Subcutaneous abdominal adipose tissue (tissue), 5 donors: ENCODE data around the gene RPRD2.
"Not testable (repeated sequence)": the region's sequence is repeated elsewhere in the genome, so short reads cannot be mapped to it uniquely, and the experiment has no call there.

Experiments
- H3K27ac ChIP-seq: one replicate; pipeline ENCODE4 v1.7.0; 2013; ENCODE audit warnings: low read depth, mild to moderate bottlenecking, inconsistent platforms, low read length, moderate library complexity
- H3K27me3 ChIP-seq, 5 donors: one replicate each; pipeline ENCODE4 v1.7.0; 2013; ENCODE audit warnings: low read length in 5 of 5, inconsistent platforms in 1 of 5; ENCODE audit not compliant: control insufficient read depth in 5 of 5, insufficient read depth in 4 of 5
- H3K36me3 ChIP-seq, 5 donors: one replicate each; pipeline ENCODE4 v1.7.0; 2013; ENCODE audit warnings: low read length in 5 of 5; ENCODE audit not compliant: control insufficient read depth in 5 of 5, insufficient read depth in 5 of 5
- H3K4me1 ChIP-seq, 5 donors: one replicate each; pipeline ENCODE4 v1.7.0; 2013; ENCODE audit warnings: low read length in 5 of 5, mild to moderate bottlenecking in 3 of 5, moderate library complexity in 1 of 5; ENCODE audit not compliant: control insufficient read depth in 5 of 5, insufficient read depth in 5 of 5
- H3K4me3 ChIP-seq, 5 donors: one replicate each; pipeline ENCODE4 v1.7.0; 2013; ENCODE audit warnings: low read length in 5 of 5, low read depth in 1 of 5
- H3K9ac ChIP-seq, 5 donors: one replicate each; pipeline ENCODE4 v1.7.0; 2013; ENCODE audit warnings: low read length in 5 of 5, mild to moderate bottlenecking in 4 of 5, moderate library complexity in 3 of 5
- H3K9me3 ChIP-seq, 5 donors: one replicate each; pipeline ENCODE4 v1.7.0; 2013; ENCODE audit warnings: low read length in 5 of 5; ENCODE audit not compliant: control insufficient read depth in 5 of 5
- donor health status: healthy.
- donor health status: healthy.
- donor health status: healthy.
- donor health status: healthy.
- donor health status: healthy.

The RPRD2 gene

DNA sequence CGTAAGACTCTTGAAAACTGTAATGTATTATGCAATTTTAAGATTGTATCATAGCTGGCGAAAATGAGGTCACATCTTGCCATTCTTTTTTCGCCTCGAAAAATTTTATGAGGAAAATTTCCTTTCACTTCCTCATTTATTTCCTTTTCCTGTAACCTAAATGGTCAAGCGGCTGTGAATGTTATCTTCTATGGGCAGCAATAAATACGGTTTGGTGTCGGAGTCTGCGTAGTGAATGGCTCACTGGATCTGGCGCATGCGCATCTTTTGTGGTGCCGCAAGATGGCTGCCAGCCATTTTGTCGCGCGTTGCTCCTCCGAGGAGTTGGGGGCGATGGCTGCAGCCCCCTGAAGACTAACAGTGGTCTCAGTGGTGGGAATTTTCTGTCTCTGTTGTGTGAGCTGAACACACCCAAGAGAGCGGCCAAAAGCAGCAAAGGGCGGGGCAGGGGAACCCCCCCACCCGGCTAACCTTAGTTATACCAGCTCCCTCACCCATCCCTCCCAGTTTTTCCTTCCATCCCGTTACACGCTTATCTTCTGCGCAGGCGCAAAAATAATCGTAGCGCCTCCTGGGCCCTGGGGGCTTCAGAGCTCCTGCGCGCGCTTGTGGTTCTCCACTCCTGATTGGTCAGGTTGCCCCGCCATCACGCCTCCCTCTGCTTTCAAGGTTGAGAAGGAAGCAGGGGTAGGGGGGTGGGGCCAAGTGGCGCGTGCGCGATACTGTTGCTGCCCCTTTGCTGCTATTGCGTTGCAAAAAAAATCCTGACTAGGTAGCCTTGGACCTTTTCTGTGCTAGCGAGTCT is at the start of gene RPRD2:
Gene RPRD2, plus strand, starts transcription at position 722 of the 805 bp plus-strand sequence. CDS start 568 bp downstream, outside the sequence.
- peaks cover 2 to 38% (median 26%) of the 10 kb centered on the region in 5 donors for H3K4me1 ChIP-seq
- peak within 1 kb of the TSS; percentile 99 for H3K27ac ChIP-seq
- H3K27me3 ChIP-seq = peaks cover 0 to 2% (median 0%) of the 10 kb centered on the region in 5 donors
- H3K9ac ChIP-seq = peak within 1 kb of the TSS; percentile 85 to 97 (median 89)
- H3K36me3 ChIP-seq = no peaks in the 10 kb centered on the region
- H3K4me3 ChIP-seq = peak within 1 kb of the TSS; percentile 67 to 96 (median 89)
- no peaks in the 10 kb centered on the region for H3K9me3 ChIP-seq

DNA sequence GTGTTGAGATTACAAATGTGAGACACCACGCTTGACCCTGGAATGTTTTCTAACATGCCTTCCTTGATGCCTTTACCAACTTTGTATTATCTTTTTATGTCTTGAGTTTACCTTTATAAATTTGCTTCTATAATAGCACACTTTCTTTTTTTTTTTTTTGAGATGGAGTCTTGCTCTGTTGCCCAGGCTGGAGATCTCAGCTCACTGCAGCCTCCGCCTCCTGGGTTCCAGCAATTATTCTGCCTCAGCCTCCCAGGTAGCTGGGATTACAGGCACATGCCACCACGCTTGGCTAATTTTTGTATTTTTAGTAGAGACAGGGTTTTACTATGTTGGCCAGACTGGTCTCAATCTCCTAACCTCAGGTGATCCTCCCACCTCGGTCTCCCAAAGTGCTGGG is 49.3 kb upstream of the RPRD2 start:
- not testable (repeated sequence) for H3K4me1 ChIP-seq, H3K36me3 ChIP-seq, H3K27me3 ChIP-seq, H3K27ac ChIP-seq, H3K9ac ChIP-seq, H3K9me3 ChIP-seq, H3K4me3 ChIP-seq

- peak overlapping the region in 1 of 5 donors; percentile 95 for H3K9ac ChIP-seq
- peaks cover 7 to 12% (median 8%) of the 10 kb centered on the region in 5 donors for H3K36me3 ChIP-seq
- H3K9me3 ChIP-seq = no peaks in the 10 kb centered on the region
- H3K27me3 ChIP-seq = no peaks in the 10 kb centered on the region
- peak overlapping the region; percentile 22 to 88 (median 83) for H3K4me3 ChIP-seq
- H3K27ac ChIP-seq = peak overlapping the region; percentile 76
- peaks cover 4 to 16% (median 12%) of the 10 kb centered on the region in 5 donors for H3K4me1 ChIP-seq
These were observed 43.3 kb upstream of the RPRD2 start for GRCh38 chr1:150320667-150320978.

GRCh38 chr1:150321826-150322166 is 42.2 kb upstream of the RPRD2 start:
- Histone ChIP-seq H3K9ac (peak overlapping the region; percentile 63 to 95 (median 74)), H3K4me1 (peaks cover 4 to 16% (median 12%) of the 10 kb centered on the region in 5 donors), H3K27me3 (no peaks in the 10 kb centered on the region), H3K36me3 (peaks cover 19 to 24% (median 20%) of the 10 kb centered on the region in 5 donors), H3K4me3 (peak overlapping the region; percentile 83 to 92 (median 88)), H3K27ac (peak overlapping the region; percentile 76), H3K9me3 (no peaks in the 10 kb centered on the region)

DNA sequence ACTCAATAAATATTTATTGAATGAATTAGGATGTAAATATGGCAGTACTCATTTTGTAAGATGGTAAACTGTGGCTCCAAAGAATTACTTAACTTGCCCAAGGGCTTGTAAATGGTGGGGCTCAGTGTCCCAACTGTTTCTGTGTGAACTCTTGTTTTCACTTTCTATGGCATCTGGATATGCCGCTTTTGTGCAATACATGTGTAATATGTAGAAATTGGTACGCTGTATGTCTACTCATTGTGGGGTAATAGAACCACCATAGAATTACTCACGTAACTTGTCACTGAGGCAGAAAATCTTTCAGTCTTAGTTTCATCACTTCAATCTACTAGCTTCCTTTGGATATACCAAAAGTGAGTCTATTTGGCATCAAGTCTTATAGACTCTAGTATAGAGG is 41.6 kb upstream of the RPRD2 start:
- Histone ChIP-seq H3K27me3 (no peaks in the 10 kb centered on the region), H3K4me3 (peak overlapping the region; percentile 83 to 92 (median 88)), H3K9ac (peak overlapping the region in 4 of 5 donors; percentile 70 to 95 (median 82)), H3K9me3 (no peaks in the 10 kb centered on the region), H3K4me1 (peaks cover 4 to 16% (median 12%) of the 10 kb centered on the region in 5 donors), H3K27ac (peak overlapping the region; percentile 76), H3K36me3 (peaks cover 19 to 27% (median 24%) of the 10 kb centered on the region in 5 donors)

DNA sequence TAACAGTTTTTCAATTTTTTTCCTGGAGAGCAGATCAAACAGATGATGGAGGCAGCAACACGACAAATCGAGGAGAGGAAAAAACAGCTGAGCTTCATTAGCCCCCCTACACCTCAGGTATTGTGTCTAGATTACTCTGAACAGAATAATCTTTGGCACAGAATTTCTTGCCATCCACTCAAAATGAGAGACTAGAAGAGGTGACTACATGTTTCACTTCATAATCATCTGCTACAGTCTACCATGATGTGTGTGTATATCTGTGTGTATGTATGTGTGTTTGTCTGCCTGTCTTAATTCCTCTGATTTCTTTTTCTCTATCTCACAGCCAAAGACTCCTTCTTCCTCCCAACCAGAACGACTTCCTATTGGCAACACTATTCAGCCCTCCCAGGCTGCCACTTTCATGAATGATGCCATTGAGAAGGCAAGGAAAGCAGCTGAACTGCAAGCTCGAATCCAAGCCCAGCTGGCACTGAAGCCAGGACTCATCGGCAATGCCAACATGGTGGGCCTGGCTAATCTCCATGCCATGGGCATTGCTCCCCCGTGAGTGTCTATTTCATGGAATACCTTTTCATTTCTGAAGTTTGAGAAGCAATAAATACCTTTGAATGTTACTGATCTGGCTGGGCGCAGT is 31.2 kb upstream of the RPRD2 start:
- Histone ChIP-seq H3K27ac (no peak overlapping the region), H3K4me3 (no peak overlapping the region), H3K36me3 (peaks cover 20 to 93% (median 77%) of the 10 kb centered on the region in 5 donors), H3K9ac (no peak overlapping the region), H3K9me3 (no peaks in the 10 kb centered on the region), H3K4me1 (no peaks in the 10 kb centered on the region), H3K27me3 (no peaks in the 10 kb centered on the region)

- H3K36me3 ChIP-seq = peaks cover 35 to 81% (median 66%) of the 10 kb centered on the region in 5 donors
These were observed 17.6 kb upstream of the RPRD2 start for GRCh38 chr1:150346316-150346715.

GRCh38 chr1:150352866-150353265 is 11.1 kb upstream of the RPRD2 start:
- Histone ChIP-seq H3K4me1 (peaks cover 0 to 16% (median 2%) of the 10 kb centered on the region in 5 donors), H3K36me3 (peaks cover 13 to 61% (median 36%) of the 10 kb centered on the region in 5 donors)

More at GRCh38 chr1:150346316-150346715, 17.6 kb upstream of the RPRD2 start:
- no peaks in the 10 kb centered on the region for H3K9me3 ChIP-seq
- no peaks in the 10 kb centered on the region for H3K27me3 ChIP-seq
- H3K27ac ChIP-seq = no peak overlapping the region
- H3K4me1 ChIP-seq = no peaks in the 10 kb centered on the region
- no peak overlapping the region for H3K9ac ChIP-seq
- no peak overlapping the region for H3K4me3 ChIP-seq

GRCh38 chr1:150362721-150363425 is 1.1 kb upstream of the RPRD2 start:
- H3K9ac ChIP-seq = peak overlapping the region in 3 of 5 donors; percentile 63 to 74 (median 64)
- H3K4me3 ChIP-seq = peak overlapping the region; percentile 67 to 96 (median 89)
- peaks cover 2 to 38% (median 26%) of the 10 kb centered on the region in 5 donors for H3K4me1 ChIP-seq
- H3K9me3 ChIP-seq = no peaks in the 10 kb centered on the region
- H3K27ac ChIP-seq = peak overlapping the region; percentile 99
- H3K27me3 ChIP-seq = peaks cover 0 to 2% (median 0%) of the 10 kb centered on the region in 5 donors
- H3K36me3 ChIP-seq = no peaks in the 10 kb centered on the region

More at GRCh38 chr1:150352866-150353265, 11.1 kb upstream of the RPRD2 start:
- H3K4me3 ChIP-seq = no peak overlapping the region
- no peaks in the 10 kb centered on the region for H3K9me3 ChIP-seq
- H3K27me3 ChIP-seq = no peaks in the 10 kb centered on the region
- H3K9ac ChIP-seq = no peak overlapping the region
- peak overlapping the region; percentile 57 for H3K27ac ChIP-seq
